COLO829 (cell line): Measurements from ENCODE around the gene PEAK3.

ENCODE experiments used
- DNase-seq: peaks from one replicate; pipeline ENCODE4 v3.0.0; 2012; ENCODE audit warnings: low spot score

Gene PEAK3

GRCh38 chr19:2236314-2237050 lies 45.5 kb downstream of the PEAK3 start, which contains the start of the genes PLEKHJ1 and SF3A2:
Gene PLEKHJ1 (minus strand): TSS chr19:2236329. CDS start chr19:2236248, 81 bp downstream.
Gene SF3A2 (plus strand): TSS chr19:2236824. CDS start chr19:2243419, 6,595 bp downstream.
- peak; percentile 97 for DNase-seq

- no peak for DNase-seq
Measured at GRCh38 chr19:2236064-2236313, 46.0 kb downstream of the PEAK3 start.

- DNase-seq: no peak
Measured at GRCh38 chr19:2235381-2236063, 46.5 kb downstream of the PEAK3 start.

- no peak for DNase-seq
Measured at GRCh38 chr19:2234996-2235380, 47.0 kb downstream of the PEAK3 start.

GRCh38 chr19:2233601-2234280 lies 48.2 kb downstream of the PEAK3 start:
- DNase-seq: no peak

GRCh38 chr19:2232286-2233151 lies 49.5 kb downstream of the PEAK3 start:
- DNase-seq: no peak

- no peak for DNase-seq
Measured at GRCh38 chr19:2231621-2232221, 50.3 kb downstream of the PEAK3 start.

- no peak for DNase-seq
Measured at GRCh38 chr19:2230807-2231533, 51.0 kb downstream of the PEAK3 start.

GRCh38 chr19:2230033-2230531 lies 51.9 kb downstream of the PEAK3 start:
- DNase-seq: no peak

- DNase-seq: no peak
Measured at GRCh38 chr19:2229103-2230032, 52.6 kb downstream of the PEAK3 start.

- no peak for DNase-seq
Measured at GRCh38 chr19:2228157-2229030, 53.6 kb downstream of the PEAK3 start.

GRCh38 chr19:2227415-2228156 lies 54.4 kb downstream of the PEAK3 start:
- DNase-seq: no peak

- no peak for DNase-seq
Measured at GRCh38 chr19:2226840-2227360, 55.1 kb downstream of the PEAK3 start.

GRCh38 chr19:2226051-2226839 lies 55.7 kb downstream of the PEAK3 start:
- no peak for DNase-seq

- DNase-seq: no peak
Measured at GRCh38 chr19:2225415-2226050, 56.4 kb downstream of the PEAK3 start.

GRCh38 chr19:2224754-2225349 lies 57.1 kb downstream of the PEAK3 start:
- DNase-seq: no peak
